HG02885 (cell line): ENCODE data around the gene ADAMTS10.
"Not testable (repeated sequence)": the region's sequence is repeated elsewhere in the genome, so short reads cannot be mapped to it uniquely, and the experiment has no call there.

Experiments
- ATAC-seq: cut with Tn5 transposase; IDR thresholded peaks from one replicate; pipeline ENCODE4 v1.9.1; 2021; ENCODE audit warnings: mild to moderate bottlenecking; ENCODE audit not compliant: unreplicated experiment, poor library complexity

The ADAMTS10 gene

DNA sequence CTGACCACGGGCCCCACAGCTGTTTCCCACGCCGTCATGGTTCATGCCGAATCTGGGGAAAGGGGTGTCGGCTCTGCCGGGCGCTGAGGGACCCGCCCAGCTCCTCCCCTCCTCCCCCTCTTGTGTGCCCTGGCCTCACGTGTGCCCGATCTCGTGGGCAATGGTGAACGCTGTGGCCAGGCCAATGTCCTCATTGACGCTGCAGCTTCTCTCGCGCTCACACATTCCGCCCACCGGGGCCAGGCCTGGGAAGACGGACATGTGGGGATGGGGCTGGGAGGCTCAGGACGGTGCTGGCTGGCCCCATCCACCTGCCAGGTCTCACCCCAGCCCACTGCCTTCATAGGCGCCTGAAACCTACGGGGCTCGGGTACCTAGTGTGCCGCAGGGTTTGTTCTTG is 14.3 kb downstream of the ADAMTS10 start:
- ATAC-seq, result no peak

DNA sequence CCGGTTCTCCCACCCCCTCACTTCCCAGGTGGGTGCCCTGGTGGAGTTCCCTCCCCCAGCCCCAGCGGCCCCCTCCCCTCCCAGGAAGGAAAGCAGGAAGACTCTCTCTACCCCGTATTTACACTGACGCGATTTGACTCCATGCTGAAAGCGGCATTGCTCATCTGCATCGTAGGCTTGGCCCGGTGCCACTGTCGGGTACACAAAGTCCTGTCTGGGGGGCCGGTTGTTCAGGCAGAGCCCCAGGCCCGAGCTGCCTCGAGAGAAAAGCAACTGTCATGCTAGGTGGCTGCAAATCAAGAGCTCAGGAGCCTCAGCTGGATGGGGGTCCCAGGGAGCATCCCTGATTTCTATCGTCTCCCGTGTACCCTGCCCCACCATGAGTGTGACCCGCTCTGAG is 14.9 kb downstream of the ADAMTS10 start:
- no peak for ATAC-seq

DNA sequence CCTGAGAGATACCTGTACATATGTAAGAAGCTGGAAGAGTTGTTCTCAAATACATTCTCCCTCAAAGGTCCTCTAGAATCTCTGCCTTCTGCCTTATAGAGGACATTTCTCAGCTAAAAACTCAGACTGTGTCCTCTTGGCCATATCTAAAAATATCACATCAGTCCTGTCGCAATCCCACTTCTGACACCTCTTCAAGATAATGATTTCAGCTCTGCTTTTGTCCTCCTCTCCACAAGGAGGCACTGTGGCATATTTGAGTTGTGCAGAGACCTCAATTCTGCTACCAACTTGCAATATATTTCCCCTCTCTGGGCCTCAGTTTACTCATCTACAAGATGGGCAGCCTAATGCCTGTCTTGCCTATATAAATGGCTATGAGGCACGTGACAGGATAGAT is 16.6 kb downstream of the ADAMTS10 start:
- ATAC-seq, result no peak

DNA sequence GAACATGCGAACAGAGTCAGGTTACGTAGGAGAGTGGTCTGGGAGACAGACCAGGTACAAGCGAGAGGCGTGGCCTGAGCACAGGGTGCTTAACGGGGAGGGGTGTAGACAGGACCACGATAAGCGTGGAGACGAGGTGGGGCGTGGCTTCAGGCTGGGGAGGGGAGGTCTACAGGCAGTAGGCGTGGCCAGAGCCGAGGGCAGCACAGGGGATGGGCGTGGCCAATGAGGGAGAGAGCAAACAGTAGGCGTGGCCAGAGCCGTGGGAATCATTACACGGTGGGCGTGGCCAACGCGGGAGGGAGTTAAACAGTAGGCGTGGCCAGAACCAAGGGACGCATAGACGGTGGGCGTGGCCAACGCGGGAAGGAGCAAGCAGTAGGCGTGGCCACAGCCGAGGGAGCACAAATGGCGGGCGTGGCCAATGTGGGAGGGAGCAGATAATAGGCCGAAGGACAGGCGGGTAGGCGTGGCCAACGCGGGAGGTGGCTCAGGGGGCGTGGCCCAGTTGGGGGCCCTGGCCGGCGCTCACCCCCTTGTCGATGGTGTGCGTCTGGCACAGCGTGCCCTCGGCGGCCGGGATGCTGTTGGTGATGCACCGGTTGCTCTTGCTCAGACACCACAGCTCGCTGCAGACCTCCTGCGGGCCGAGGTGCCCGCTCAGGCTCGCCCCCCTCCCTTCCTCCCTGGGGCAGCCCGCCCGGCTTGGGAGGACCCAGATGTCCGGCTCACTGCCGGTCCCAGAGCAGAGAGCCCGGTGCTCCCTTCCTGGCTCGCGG is 18.1 kb downstream of the ADAMTS10 start:
- ATAC-seq, result no peak

DNA sequence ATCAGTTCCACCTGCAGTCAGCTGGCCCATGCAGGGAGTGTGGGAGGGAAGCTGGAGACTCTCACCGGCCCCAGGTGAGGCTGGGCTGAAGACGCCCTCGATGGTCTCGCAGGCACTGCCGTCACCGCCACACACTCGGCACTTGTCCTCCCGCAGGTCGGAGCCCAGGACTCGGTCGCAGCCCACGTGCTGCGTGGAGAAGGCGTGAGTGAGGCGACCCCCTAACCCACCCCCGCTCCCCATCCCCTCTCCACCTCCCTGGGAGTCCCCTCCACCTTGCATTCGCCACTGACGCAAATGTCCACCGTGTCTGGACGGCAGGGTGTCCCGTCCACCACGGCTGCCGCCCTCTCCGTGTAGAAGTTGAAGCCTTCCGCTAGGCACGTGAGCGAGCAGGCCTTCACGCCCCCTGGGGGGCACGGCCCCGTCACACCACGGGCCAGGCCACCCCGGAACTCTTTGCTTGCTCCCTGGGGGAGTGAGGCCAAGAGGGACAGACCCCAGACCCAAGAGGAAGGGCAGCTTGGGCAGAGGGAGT is 21.3 kb downstream of the ADAMTS10 start:
- ATAC-seq, result no peak

DNA sequence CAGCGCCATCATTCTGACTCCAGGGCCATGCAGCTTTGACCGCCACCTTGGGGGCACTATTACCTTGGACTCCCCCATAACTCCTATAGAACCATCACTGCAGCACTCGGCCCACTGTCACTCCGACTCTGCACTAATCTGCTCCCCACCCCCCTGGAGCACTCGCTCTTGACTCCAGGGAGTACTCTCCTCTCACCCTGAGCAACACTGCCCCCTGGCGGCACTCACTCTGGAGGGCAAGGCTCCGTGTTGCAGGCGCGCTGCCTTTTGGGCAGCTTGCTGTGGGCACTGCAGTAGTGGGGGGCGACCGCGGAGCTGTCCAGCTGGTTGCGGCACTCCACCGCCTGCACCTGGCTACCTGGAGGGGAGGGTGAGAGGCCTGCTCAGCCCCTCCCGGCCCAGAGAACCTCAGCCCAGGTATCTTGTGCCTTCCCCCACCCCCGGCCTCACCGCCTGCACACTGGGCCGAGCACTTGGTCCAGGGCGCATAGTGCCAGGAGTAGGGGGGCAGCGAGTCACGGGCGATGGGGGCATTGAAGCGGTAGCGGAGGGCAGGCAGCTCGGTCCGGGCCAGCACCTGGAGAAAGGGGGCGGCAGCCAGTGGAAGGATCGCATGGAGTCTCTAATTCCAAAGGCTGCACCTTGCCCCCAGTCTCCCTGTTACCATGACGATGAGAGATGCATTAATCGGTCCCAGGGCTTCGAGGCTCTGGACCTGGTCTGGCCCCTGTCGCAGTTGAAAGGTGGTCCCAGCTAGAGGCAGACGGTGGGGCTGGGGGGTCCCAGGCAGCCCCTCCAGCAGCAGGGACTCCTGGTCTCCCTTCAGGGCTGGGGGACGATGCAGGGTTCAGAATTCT is 24.4 kb downstream of the ADAMTS10 start:
- no peak for ATAC-seq

DNA sequence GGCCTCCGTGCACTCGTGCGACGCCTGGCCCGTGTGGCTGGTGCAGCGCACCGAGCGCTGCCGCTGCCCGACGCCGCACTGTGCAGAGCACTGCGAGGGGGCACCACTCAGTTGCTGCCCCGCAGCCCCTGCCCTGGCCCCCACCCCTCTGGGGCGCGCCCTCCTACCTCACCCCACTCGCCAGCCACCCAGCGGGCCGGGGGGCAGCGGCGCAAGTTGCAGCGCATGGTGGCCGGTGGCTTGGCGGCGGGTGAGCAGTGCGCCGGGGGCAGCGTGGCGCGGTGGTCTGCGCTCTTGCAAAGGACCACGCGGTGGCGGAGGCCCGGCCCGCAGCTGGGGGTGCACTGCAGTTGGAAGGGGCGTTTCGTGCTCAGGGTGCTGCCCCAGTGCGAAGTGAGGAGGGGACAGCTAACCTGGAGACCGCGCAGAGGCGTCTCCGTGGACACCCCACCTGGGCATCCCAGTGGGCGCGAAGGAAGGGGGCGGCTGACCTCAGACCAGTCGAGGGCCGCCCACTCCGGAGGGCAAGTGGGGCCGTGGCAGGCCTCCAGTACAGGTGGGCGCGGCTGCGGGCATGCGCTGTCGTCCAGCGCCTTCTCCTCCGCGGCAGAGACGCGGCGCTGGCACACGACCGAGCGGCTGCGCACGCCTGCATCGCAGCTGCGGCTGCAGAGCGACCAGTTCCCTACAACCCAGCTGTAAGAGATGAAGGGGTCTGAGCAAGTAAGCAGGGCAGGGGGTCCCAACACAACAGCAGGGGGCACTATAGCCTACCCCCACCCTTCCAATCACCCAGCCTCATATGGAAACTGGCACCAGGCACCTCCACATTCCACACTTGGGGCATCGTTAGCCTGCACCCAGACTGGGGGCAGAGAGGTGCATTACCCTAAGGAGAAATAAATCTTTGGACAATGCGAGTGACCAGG is 25.3 kb downstream of the ADAMTS10 start:
- no peak for ATAC-seq

DNA sequence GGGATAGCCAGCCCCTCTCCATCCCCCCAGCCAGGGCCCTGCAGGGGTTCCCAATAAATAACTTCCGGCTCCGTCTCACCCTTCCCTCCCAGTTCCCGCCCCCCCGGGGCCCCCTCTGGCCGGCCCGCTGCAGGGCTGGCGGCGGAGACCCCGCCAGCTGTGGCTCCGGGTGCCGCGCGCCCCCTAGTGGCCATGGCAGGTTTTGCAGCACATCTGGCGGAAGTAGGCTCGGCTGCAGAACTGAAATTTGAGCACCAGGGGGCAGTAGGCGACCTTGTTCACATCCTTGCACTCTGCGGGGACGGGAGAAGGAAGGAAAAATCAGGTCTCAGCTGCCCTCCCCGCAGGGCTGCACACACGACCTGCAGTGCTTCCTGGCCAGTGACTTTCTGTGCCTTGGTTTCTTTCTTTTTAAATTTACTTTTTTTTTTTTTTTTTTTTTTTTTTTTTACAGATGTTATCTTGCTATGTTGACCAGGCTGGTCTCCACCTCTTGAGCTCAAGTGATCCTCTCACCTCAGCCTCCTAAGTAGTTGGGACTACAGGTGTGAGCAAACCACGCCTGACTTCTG is 29.7 kb downstream of the ADAMTS10 start:
- ATAC-seq, result no peak

DNA sequence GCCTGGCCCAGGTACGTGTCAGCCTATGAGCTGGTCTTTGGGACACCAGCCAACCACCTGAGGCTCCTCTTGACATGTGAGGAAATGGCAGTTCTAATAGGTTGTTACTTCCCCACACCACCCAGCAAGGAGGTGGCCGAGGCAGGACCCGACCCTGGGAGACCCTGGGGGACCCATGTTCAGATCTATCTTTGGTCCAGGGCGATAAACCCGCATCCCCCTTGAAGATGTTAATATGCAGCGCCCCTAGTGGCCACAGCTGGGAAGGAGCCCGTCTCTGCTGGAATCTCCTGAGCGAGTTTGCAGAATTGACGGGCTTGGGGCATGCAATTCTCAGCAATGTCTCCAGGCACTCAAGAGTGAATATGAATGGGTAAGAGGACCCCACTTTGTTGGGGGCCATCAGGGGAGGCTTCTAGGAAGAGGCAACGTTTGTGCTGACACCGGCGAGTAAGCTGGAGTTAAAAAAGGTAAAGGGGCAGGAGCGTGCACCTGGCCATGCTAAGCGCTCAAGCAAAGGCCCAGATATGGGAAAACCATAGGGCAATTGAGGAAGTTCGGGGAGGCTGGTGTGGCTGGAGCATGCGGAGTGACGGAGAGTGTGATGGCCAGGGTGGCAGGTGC is 31.8 kb downstream of the ADAMTS10 start:
- no peak for ATAC-seq

DNA sequence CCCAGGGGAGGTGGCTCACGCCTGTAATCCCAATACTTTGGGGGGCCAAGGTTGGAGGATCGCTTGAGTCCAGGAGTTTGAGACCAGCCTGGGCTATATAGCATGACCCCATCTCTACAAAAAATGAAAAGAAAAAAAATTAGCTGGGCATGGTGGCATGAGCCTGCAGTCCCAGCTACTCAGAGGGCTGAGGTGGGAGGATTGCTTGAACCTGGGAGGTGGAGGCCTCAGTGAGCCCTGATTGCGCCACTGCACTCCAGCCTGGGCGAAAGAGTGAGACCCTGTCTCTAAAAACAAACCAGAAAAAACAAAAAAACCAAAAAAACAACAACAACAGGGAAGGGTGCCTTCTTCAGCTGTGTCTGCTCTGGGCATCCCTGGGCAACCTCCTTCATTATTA is 32.8 kb downstream of the ADAMTS10 start:
- no peak for ATAC-seq

DNA sequence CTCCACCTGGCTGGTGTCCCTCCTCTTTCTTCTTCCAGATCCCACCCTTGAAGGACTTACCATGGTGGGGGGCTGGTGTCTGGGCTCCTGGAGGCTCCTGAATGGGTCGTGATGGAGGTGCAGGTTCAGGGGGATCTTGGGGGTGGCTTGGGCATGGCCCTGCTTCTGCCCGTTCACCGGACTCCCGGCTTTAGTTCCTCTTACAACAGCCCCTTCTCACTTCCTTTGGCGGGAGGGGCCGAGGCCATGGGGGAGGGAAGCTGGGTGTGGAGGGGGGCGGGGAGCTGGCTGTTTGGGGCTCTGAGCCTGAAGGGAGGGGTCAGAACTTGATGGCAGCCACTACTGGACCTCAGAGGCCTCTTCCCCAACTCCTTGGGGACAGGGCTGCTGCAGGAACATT is 33.3 kb downstream of the ADAMTS10 start, which contains the start of gene MYO1F:
TSS of gene MYO1F (minus strand) at position 196 of the 400 bp plus-strand sequence. CDS start at position 63, 133 bp downstream.
- ATAC-seq, result no peak

DNA sequence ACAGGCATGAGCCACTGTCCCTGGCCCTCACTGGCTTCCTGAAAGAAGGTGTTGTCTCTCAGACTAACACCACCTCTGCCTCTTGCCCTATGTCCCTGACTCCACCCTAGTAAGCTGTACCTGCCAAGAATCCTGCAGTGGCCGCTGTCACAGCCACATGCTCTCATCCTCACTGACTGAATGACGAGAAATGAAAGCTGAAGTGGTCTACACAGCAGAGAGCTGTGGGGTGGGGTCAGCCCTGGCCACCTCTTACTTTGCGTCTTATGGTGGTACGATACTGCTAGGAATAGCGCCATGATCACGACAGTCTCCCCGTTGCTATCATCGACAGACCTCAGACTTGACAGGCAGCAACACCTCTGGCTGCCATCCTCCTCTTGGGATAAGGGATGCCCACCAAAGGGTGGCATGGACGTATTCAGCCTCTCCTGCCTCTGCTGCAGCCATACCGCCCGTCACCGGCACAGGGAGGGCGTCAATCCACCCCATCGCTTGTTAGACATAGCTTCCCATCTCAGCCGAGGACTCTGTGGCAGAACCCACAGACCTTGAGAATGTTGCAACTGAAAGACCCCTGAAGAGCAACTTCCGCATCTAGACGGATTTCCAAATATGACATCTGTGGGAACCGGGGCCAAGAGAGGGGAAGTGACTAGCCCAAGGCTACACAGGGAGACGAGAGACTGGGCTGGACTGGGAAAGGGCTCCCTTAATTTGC is 34.1 kb downstream of the ADAMTS10 start:
- no peak for ATAC-seq

DNA sequence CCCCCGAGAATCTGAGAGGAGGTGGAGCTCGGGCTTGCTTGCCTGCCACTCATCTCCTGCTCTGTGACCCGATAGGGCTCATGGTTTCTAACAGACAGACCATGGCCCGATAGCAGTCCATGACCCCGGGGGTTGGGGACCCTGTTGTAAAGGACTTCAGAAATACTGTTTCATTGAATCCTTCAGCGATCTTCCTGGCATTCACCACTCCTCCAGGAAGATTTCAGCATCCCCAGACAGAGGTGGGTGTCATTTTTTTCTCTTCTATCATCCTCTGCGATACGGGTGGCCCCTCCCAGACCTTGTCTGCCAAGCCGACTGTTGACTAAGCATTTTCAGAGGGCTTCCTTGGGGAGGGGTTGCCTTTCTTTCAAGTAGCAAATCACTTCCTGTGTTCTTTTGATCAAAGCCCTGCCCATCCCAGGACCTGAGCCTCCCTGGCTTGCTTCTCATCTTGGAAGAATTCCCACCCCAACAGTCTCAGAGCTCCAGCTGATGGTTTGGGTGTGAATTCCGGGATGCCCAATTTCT is 35.0 kb downstream of the ADAMTS10 start:
- no peak for ATAC-seq

DNA sequence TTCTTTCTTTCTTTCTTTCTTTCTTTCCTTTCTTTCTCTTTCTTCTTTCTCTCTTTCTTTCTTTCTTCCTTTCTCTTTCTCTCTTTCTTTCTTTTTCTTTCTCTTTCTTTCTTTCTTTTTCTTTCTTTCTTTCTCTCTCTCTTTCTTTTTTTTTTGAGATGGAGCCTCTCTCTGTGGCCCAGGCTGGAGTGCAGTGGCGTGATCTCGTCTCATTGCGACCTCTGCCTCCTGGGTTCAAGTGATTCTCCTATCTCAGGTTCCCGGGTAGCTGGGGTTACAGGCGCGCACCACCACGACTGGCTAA is 35.9 kb downstream of the ADAMTS10 start:
- not testable (repeated sequence) for ATAC-seq

DNA sequence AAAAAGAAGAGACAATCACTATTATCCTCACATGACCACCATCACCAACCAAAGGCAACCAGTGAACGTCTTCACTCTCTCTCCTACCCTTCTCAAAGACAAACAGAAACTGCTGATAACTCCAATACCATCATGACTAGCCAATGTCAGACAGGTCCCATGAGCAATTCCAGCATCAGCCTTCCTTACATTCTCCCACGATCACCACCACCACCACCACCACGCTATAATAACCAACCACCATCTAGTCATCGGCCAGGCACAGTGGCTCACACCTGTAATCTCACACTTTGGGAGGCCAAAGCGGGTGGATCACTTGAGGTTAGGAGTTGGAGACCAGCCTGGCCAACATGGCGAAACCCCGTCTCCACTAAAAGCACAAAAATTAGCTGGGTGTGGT is 37.2 kb downstream of the ADAMTS10 start:
- no peak for ATAC-seq

DNA sequence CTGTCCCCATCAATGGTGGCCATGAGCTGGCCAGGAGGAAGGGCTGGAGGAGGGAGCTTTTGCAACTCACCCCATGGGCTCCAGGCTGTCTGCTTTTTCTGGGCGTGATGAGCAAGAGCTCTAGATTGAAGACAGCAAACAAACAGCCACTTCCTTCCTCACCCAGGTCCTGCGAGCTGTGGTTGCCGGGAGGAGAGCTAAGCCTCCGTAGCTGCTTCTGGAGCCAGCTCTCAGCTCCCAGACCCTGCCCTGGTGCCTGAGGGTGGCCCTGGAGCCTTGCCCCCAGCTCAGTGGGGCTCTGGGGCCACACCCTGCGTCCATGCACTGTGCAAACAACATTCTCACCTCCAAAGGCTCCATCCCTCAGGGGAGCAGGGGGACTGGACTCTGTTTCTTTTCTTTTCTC is 39.5 kb downstream of the ADAMTS10 start:
- ATAC-seq, result no peak

DNA sequence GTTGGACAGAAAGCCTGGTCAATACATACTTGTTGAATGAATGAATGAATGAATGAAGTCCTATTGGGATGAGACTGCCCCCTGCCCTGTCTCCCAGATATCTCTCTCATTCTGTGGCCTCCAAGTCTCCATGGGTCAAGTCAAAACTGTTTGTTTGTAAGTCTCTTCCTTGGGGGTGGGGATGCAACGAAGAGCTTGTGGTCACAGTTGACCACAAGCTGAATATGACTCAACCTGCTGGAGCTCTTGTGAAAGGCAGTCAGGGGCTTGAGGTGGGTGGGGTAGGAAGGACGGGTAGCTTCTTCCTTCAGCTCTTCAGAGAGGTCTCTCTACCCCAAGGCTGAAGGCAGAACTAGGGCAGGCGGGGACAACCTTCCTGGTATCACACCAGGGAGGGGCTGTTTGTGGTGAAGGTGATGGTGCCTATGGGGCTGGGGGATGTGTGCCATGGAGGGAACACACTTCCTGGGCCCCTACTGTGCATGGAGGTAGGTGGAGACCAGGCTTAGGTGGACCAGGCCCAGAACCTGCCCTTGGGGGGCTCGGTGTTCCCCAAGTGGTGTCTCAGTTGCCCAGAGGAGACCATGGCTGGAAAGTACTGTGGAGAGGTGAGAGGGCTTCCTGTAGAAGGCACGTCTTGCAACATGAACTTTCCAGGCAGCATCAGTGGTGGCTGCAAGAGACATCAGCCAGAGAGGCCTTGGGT is 41.3 kb downstream of the ADAMTS10 start:
- ATAC-seq, result peak; percentile 81

DNA sequence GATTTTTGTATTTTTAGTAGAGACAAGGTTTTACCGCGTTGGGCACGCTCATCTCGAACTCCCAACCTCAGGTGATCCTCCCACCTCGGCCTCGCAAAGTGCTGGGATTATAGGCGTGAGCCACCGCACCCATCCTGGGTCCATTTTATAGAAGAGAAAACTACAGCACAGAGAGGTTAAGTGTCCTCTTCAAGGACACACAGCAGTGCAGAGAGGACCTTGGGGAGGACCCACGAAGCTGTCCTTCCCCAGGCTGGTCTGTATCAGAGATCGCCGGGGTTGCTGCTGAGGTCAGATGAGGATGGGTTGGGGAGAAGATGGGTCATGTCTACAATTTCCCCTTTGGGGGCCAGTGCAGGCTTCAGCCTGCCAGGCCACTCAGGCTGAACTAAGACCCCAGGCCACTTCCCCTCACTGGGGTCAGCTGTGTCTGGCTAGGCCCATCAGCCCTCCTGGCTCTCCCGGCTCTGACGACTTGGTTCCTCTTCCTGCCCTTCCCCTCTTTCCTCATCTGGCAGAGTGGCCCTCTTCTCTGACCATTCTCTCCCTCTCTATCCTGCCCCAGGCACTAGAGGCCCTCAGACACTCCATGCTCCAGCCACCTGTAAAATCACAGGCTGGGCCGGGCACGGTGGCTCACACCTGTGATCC is 42.9 kb downstream of the ADAMTS10 start:
- ATAC-seq, result no peak
